ENCODE measurements around the gene PITPNM3. TPM values are rescaled to one million over a fixed set of nuclear protein-coding genes. Genes with fewer than 3 reads are reported as not detected.

The PITPNM3 gene
- total RNA-seq, 1 experiment from 2014 or later: 4.2 TPM

DNA sequence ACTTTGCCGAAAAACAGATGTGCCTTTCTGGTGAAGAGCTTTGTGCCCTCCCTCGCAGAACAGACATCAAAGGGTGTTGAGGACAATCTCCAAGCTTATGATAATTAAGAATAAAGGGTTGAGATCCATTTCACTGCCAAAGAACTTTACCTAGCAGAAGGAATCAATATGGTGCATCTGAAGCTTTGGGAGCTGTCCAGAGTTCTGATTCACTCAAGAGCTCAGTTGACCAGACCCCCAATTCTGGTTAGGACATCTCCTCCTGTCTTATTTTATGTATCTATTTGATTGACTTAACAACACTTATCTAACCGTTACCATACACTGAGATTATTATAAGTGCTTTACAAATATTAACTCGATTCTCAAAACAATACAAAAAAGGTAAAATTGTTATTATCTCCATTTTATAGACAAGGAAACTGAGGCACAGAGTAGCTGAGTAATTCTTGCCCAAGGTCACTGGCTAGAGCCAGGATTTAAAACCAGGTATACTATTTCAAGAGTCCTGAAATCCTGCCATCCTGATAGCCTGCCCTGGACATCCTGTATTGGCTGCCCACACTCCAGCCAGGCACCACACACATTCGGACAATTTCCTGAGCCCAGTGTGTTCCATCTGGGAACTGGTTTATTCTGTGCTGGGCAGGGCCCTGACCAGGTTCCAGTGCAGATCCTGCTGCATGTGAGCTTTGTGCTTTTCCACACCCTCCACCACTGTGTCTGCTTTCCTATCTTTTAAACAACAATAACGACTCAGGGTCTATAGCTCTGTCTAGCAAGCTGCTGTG, 29.8 kb downstream of the PITPNM3 start:
- Histone ChIP-seq H3K9me3 (ENCODE audit: control insufficient read depth in 1 of 2, insufficient read depth in 1 of 2, low read depth in 1 of 2, low read length in 2 of 2) (no peaks in the 10 kb centered on the region), H3K36me3 (ENCODE audit: control insufficient read depth in 1 of 2, insufficient read depth in 2 of 2, low read length in 2 of 2) (no peaks in the 10 kb centered on the region), H3K9ac (ENCODE audit: low read length) (no peak overlapping the region), H3K4me1 (ENCODE audit: control insufficient read depth in 1 of 2, insufficient read depth in 2 of 2, low read length in 2 of 2) (peaks cover 21 to 53% of the 10 kb centered on the region in 2 experiments), H2AFZ (ENCODE audit: low read depth, low read length, poor library complexity, severe bottlenecking) (no peak overlapping the region), H3K79me2 (ENCODE audit: insufficient read depth, low read length) (no peaks in the 10 kb centered on the region), H3K27ac (ENCODE audit: low read depth, low read length) (no peak overlapping the region), H3K27me3 (ENCODE audit: insufficient read depth, low read length) (no peaks in the 10 kb centered on the region), H3K4me2 (ENCODE audit: low read length) (no peak overlapping the region), H3K9me2 (ENCODE audit: insufficient read depth) (no peaks in the 10 kb centered on the region), H4K20me1 (ENCODE audit: insufficient read depth) (no peaks in the 10 kb centered on the region), H3K4me3 (replicated peaks in 1 of 2; ENCODE audit: low read depth in 1 of 2, low read length in 2 of 2) (no peak overlapping the region)
- intact Hi-C loops (cut with micrococcal nuclease): no loop called here
- CTCF ChIA-PET: no interaction called here
- TF ChIP-seq JUND (IDR thresholded peaks at IDR 0.05) (no peak), POLR2AphosphoS5 (IDR thresholded peaks at IDR 0.05; ENCODE audit: low read depth, low read length) (no peak), EZH2 (IDR thresholded peaks at IDR 0.05) (no peak), POLR2A (IDR thresholded peaks at IDR 0.05; ENCODE audit: borderline replicate concordance, extremely low read depth, insufficient read depth, insufficient read length) (no peak), SIN3A (IDR thresholded peaks at IDR 0.05; ENCODE audit: low read depth) (no peak)
- TF ChIP-seq, protein P1, sequence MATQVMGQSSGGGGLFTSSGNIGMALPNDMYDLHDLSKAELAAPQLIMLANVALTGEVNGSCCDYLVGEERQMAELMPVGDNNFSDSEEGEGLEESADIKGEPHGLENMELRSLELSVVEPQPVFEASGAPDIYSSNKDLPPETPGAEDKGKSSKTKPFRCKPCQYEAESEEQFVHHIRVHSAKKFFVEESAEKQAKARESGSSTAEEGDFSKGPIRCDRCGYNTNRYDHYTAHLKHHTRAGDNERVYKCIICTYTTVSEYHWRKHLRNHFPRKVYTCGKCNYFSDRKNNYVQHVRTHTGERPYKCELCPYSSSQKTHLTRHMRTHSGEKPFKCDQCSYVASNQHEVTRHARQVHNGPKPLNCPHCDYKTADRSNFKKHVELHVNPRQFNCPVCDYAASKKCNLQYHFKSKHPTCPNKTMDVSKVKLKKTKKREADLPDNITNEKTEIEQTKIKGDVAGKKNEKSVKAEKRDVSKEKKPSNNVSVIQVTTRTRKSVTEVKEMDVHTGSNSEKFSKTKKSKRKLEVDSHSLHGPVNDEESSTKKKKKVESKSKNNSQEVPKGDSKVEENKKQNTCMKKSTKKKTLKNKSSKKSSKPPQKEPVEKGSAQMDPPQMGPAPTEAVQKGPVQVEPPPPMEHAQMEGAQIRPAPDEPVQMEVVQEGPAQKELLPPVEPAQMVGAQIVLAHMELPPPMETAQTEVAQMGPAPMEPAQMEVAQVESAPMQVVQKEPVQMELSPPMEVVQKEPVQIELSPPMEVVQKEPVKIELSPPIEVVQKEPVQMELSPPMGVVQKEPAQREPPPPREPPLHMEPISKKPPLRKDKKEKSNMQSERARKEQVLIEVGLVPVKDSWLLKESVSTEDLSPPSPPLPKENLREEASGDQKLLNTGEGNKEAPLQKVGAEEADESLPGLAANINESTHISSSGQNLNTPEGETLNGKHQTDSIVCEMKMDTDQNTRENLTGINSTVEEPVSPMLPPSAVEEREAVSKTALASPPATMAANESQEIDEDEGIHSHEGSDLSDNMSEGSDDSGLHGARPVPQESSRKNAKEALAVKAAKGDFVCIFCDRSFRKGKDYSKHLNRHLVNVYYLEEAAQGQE (IDR thresholded peaks at IDR 0.05; ENCODE audit: low read depth): peak; percentile 73
- TF ChIP-seq, protein P2, sequence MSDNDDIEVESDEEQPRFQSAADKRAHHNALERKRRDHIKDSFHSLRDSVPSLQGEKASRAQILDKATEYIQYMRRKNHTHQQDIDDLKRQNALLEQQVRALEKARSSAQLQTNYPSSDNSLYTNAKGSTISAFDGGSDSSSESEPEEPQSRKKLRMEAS (IDR thresholded peaks at IDR 0.05): no peak
- ATAC-seq (no peak), DNase-seq (ENCODE audit: low read depth, low spot score) (no peak)
- RAD21 ChIA-PET (ENCODE audit: low non-redundant PET in 1 of 2, low total read pairs in 2 of 2, uncharacterized antibody in 2 of 2, unreplicated experiment in 2 of 2): no interaction called here
- no TSS peak for BruUV-seq (replicated peaks)
- POLR2A ChIA-PET: no interaction called here

Measured in HCT116 (cell line).